ENCODE results near the gene NAPEPLD.
"Not testable (repeated sequence)": the region's sequence is repeated elsewhere in the genome, so short reads cannot be mapped to it uniquely, and the experiment has no call there.

NAPEPLD gene

GRCh38 chr7:103116991-103117390 lies 31.9 kb downstream of the NAPEPLD start:
- FAIRE-seq (no peak), DNase-seq (ENCODE audit: insufficient read length, low spot score) (no peak)

GRCh38 chr7:103116511-103116910 lies 32.4 kb downstream of the NAPEPLD start:
- no peak for FAIRE-seq

GRCh38 chr7:103115771-103116170 lies 33.1 kb downstream of the NAPEPLD start:
- DNase-seq (ENCODE audit: insufficient read length, low spot score) (no peak), FAIRE-seq (no peak)

More at GRCh38 chr7:103116511-103116910, 32.4 kb downstream of the NAPEPLD start:
- DNase-seq (ENCODE audit: insufficient read length, low spot score), result no peak

- DNase-seq (ENCODE audit: insufficient read length, low spot score) (no peak), FAIRE-seq (no peak)
Measured at GRCh38 chr7:103114576-103115008, 34.3 kb downstream of the NAPEPLD start.

GRCh38 chr7:103113164-103113563 lies 35.7 kb downstream of the NAPEPLD start:
- DNase-seq (ENCODE audit: insufficient read length, low spot score), result peak; percentile 7
- no peak for FAIRE-seq

- not testable (repeated sequence) for DNase-seq (ENCODE audit: insufficient read length, low spot score); FAIRE-seq
Measured at GRCh38 chr7:103106703-103107070, 42.2 kb downstream of the NAPEPLD start.

- no peak for FAIRE-seq
Measured at GRCh38 chr7:103106005-103106702, 42.7 kb downstream of the NAPEPLD start.

GRCh38 chr7:103101543-103101942 lies 47.4 kb downstream of the NAPEPLD start:
- no peak for FAIRE-seq

More at GRCh38 chr7:103106005-103106702, 42.7 kb downstream of the NAPEPLD start:
- DNase-seq (ENCODE audit: insufficient read length, low spot score), result no peak

GRCh38 chr7:103100348-103100747 lies 48.6 kb downstream of the NAPEPLD start:
- DNase-seq (ENCODE audit: insufficient read length, low spot score) (no peak), FAIRE-seq (no peak)

More at GRCh38 chr7:103101543-103101942, 47.4 kb downstream of the NAPEPLD start:
- no peak for DNase-seq (ENCODE audit: insufficient read length, low spot score)

GRCh38 chr7:103097041-103097440 lies 51.9 kb downstream of the NAPEPLD start:
- FAIRE-seq, result no peak
- no peak for DNase-seq (ENCODE audit: insufficient read length, low spot score)

GRCh38 chr7:103095558-103095957 lies 53.3 kb downstream of the NAPEPLD start:
- FAIRE-seq; DNase-seq (ENCODE audit: insufficient read length, low spot score): not testable (repeated sequence)

GRCh38 chr7:103094102-103094501 lies 54.8 kb downstream of the NAPEPLD start:
- DNase-seq (ENCODE audit: insufficient read length, low spot score), result no peak
- FAIRE-seq, result no peak

GRCh38 chr7:103093429-103093828 lies 55.5 kb downstream of the NAPEPLD start:
- DNase-seq (ENCODE audit: insufficient read length, low spot score) (no peak), FAIRE-seq (no peak)

- DNase-seq (ENCODE audit: insufficient read length, low spot score); FAIRE-seq: not testable (repeated sequence)
Measured at GRCh38 chr7:103092321-103092720, 56.6 kb downstream of the NAPEPLD start.

GRCh38 chr7:103083210-103083609 lies 65.7 kb downstream of the NAPEPLD start:
- DNase-seq (ENCODE audit: insufficient read length, low spot score) (no peak), FAIRE-seq (no peak)

- DNase-seq (ENCODE audit: insufficient read length, low spot score) (no peak), FAIRE-seq (no peak)
Measured at GRCh38 chr7:103082497-103082896, 66.4 kb downstream of the NAPEPLD start.

- FAIRE-seq, result no peak
Measured at GRCh38 chr7:103080923-103081322, 68.0 kb downstream of the NAPEPLD start.

GRCh38 chr7:103079836-103080235 lies 69.1 kb downstream of the NAPEPLD start:
- DNase-seq (ENCODE audit: insufficient read length, low spot score) (no peak), FAIRE-seq (no peak)

More at GRCh38 chr7:103080923-103081322, 68.0 kb downstream of the NAPEPLD start:
- DNase-seq (ENCODE audit: insufficient read length, low spot score), result no peak

- FAIRE-seq; DNase-seq (ENCODE audit: insufficient read length, low spot score): not testable (repeated sequence)
Measured at GRCh38 chr7:103078226-103078625, 70.7 kb downstream of the NAPEPLD start.

- DNase-seq (ENCODE audit: insufficient read length, low spot score), result no peak
- FAIRE-seq, result no peak
Measured at GRCh38 chr7:103077318-103077717, 71.6 kb downstream of the NAPEPLD start.

GRCh38 chr7:103076764-103077163 lies 72.1 kb downstream of the NAPEPLD start:
- no peak for DNase-seq (ENCODE audit: insufficient read length, low spot score)

GRCh38 chr7:103075337-103075918 lies 73.5 kb downstream of the NAPEPLD start:
- no peak for FAIRE-seq
- peak; percentile 28 for DNase-seq (ENCODE audit: insufficient read length, low spot score)

More at GRCh38 chr7:103076764-103077163, 72.1 kb downstream of the NAPEPLD start:
- no peak for FAIRE-seq

Measured in HTR-8/SVneo (cell line).